OCI-LY7 (cell line): ENCODE results near the gene HMGXB4. TPM values are rescaled to one million over a fixed set of nuclear protein-coding genes. Genes with fewer than 3 reads are reported as not detected.

Source experiments
- Bru-seq: library from RNA; stranded (reverse); fragments of 400-500 nt; gene quantifications from one replicate; lab custom pipeline; 2021; lab: Mats Ljungman, UMichigan
- BruChase-seq, 2 experiments: library from RNA; stranded (reverse); fragments of 400-500 nt; gene quantifications; one replicate each; lab custom pipeline; 2021; lab: Mats Ljungman, UMichigan
- BruUV-seq: library from RNA; stranded (reverse); fragments of 400-500 nt; replicated peaks from 2 replicates; lab custom pipeline; 2021; lab: Mats Ljungman, UMichigan
- CTCF ChIA-PET: fragments of 300-600 bp; sonication (Branson Sonifier 250); formaldehyde crosslinking; loops from one replicate; lab custom pipeline; 2022; ENCODE audit warnings: antibody characterized with exemption; ENCODE audit not compliant: unreplicated experiment; lab: Charles Lee
- POLR2A ChIA-PET: fragments of 300-600 bp; sonication (Branson Sonifier 250); formaldehyde crosslinking; loops from one replicate; lab custom pipeline; 2022; ENCODE audit warnings: antibody characterized with exemption; lab: Charles Lee
- DNase-seq: peaks from one replicate; pipeline ENCODE4 v3.0.0-alpha.2; 2015; ENCODE audit warnings: low spot score
- H2AFZ ChIP-seq: fragments of 200-600 bp; sonication (generic), shearing (Covaris generic); 2 replicates; pipeline ENCODE4 v1.6.1; 2014; ENCODE audit warnings: mild to moderate bottlenecking, antibody characterized with exemption, low read length, moderate library complexity
- H3K27ac ChIP-seq: fragments of 200-600 bp; sonication (generic); 2 replicates; pipeline ENCODE4 v1.5.1; 2014; ENCODE audit warnings: mixed run types, low read depth, mild to moderate bottlenecking, moderate library complexity, low read length, inconsistent platforms; ENCODE audit not compliant: poor library complexity, severe bottlenecking
- H3K36me3 ChIP-seq: fragments of 200-600 bp; sonication (generic); 2 replicates; pipeline ENCODE4 v1.6.1; 2014; ENCODE audit warnings: mild to moderate bottlenecking, antibody characterized with exemption, low read length, moderate library complexity, mixed read lengths; ENCODE audit not compliant: insufficient read depth
- H3K4me1 ChIP-seq: fragments of 200-600 bp; sonication (generic); 2 replicates; pipeline ENCODE4 v1.5.1; 2014; ENCODE audit warnings: mild to moderate bottlenecking, low read length; ENCODE audit not compliant: insufficient read depth, poor library complexity, severe bottlenecking
- H3K4me2 ChIP-seq: fragments of 200-600 bp; sonication (generic); 2 replicates; pipeline ENCODE4 v1.6.1; 2014; ENCODE audit warnings: mild to moderate bottlenecking, low read length
- H3K4me3 ChIP-seq: fragments of 200-600 bp; sonication (generic); 2 replicates; pipeline ENCODE4 v1.5.1; 2014; ENCODE audit warnings: mild to moderate bottlenecking, low read depth, low read length; ENCODE audit not compliant: poor library complexity, severe bottlenecking
- H3K79me2 ChIP-seq: fragments of 200-600 bp; sonication (generic); 2 replicates; pipeline ENCODE4 v1.6.1; 2016; ENCODE audit warnings: low read depth, mild to moderate bottlenecking, low read length, moderate library complexity, mixed read lengths; ENCODE audit not compliant: insufficient read depth
- H3K9me2 ChIP-seq: fragments of 200-600 bp; sonication (generic); 2 replicates; pipeline ENCODE4 v1.6.1; 2016; ENCODE audit warnings: mild to moderate bottlenecking, low read length, mixed read lengths; ENCODE audit not compliant: insufficient read depth
- H3K9me3 ChIP-seq: fragments of 200-600 bp; sonication (generic); 2 replicates; pipeline ENCODE4 v1.6.1; 2014; ENCODE audit warnings: mild to moderate bottlenecking, mixed run types, low read length, mixed read lengths
- H4K20me1 ChIP-seq: fragments of 200-600 bp; sonication (generic); 2 replicates; pipeline ENCODE4 v1.6.1; 2014; ENCODE audit warnings: mild to moderate bottlenecking, antibody characterized with exemption, low read length, moderate library complexity, mixed read lengths; ENCODE audit not compliant: insufficient read depth
- EZH2phosphoT487 ChIP-seq: fragments of 200-600 bp; sonication (generic); IDR thresholded peaks from 2 replicates; pipeline ENCODE4 v1.6.1; 2018; ENCODE audit warnings: low read depth, borderline replicate concordance, mild to moderate bottlenecking, mixed run types, antibody characterized with exemption, low read length, moderate library complexity, mixed read lengths
- intact Hi-C: fragments of 100-400 bp; cut with micrococcal nuclease; formaldehyde crosslinking; loops from one replicate; pipeline ENCODE4 v1.10.0; 2022; ENCODE audit not compliant: unreplicated experiment
- long read RNA-seq: library from polyadenylated mRNA; stranded (forward); transcript quantifications from one replicate; pipeline ENCODE4 v2.0.0, GENCODE V29; 2022
- total RNA-seq, 2 experiments: library from RNA; depleted of rRNA in 1 of 2; stranded (reverse); fragments of >200 nt in 1 of 2; shearing (Covaris generic) in 1 of 2; gene quantifications; 2 replicates each; pipeline ENCODE4 v1.2.3, GENCODE V29; 2014 to 2022
- TF ChIP-seq, protein P1 (sequence below): fragments of 200-600 bp; sonication (generic); conservative IDR thresholded peaks from 2 replicates; pipeline ENCODE4 v1.5.1; 2014; ENCODE audit warnings: mild to moderate bottlenecking, antibody characterized with exemption, low read length, moderate library complexity, mixed read lengths

HMGXB4 gene, protein sequence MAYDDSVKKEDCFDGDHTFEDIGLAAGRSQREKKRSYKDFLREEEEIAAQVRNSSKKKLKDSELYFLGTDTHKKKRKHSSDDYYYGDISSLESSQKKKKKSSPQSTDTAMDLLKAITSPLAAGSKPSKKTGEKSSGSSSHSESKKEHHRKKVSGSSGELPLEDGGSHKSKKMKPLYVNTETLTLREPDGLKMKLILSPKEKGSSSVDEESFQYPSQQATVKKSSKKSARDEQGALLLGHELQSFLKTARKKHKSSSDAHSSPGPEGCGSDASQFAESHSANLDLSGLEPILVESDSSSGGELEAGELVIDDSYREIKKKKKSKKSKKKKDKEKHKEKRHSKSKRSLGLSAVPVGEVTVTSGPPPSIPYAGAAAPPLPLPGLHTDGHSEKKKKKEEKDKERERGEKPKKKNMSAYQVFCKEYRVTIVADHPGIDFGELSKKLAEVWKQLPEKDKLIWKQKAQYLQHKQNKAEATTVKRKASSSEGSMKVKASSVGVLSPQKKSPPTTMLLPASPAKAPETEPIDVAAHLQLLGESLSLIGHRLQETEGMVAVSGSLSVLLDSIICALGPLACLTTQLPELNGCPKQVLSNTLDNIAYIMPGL
- 25.0 and 25.2 TPM in 2 replicates for total RNA-seq (2014; rRNA removed; shearing (Covaris generic))
- 46.9 and 50.2 TPM in 2 replicates for total RNA-seq (2022)
- percentile 92 among the genes with signal in this experiment for Bru-seq, nascent RNA
- BruChase-seq, experiment 1, labeled RNA remaining after a 6-hour chase, result percentile 84 among the genes with signal in this experiment
- percentile 92 among the genes with signal in this experiment for BruChase-seq, experiment 2, labeled RNA remaining after a 2-hour chase
- long read RNA-seq, full-length matches to known transcripts, result 3 of 29 reads
- long read RNA-seq, partial matches to known transcripts, result 13 of 29 reads
- long read RNA-seq, other reads (novel, unspliced or antisense), result 13 of 29 reads

DNA sequence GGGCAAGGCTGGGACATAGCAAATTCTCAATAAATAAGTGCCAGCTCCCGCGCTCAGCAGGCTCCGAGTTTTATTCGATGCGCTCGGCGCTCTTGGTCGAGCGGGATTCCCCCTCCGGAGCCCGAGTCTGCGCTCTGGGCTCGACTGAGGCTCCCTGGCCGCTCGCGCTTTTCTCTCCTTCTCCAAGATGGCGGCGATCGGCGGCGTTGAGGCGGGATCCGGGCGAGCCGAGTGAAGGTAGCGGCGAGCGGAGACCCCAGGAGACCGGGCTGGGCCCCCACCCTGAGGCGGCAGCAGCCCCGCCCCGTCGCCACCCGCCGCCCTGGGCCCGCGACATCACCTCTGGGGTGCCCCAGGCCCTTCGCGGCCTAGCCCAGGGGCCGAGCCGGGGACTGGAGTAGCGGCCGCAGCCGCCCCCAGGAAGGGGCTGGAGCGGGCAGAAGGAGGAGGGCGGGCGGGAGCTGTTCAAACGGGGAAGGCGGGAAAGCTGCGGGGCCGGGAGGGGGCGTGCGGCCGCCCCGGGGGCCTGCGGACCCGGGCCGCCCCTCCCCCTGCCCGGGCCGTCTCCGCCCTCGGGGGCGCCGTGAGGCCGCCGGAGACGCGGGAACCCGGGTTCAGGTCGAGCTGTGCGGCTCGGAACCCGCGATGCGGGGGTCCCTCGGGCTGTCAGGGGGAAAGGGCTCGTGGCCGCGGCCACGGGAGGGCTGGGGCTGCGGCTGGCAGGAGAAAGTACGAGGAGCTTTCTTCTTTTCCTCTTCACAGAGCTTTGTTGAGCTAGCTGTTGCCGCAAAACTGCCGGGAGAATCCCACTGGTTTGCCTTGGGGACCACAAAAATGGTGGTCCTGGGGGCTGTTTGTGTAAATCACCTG is at the start of gene HMGXB4:
Gene HMGXB4, plus strand, starts transcription at position 173 of the 870 bp plus-strand sequence. CDS start 4,898 bp downstream, outside the sequence.
- Histone ChIP-seq H3K4me2 (peak within 1 kb of the TSS; percentile 89), H2AFZ (peak within 1 kb of the TSS; percentile 99), H3K9me3 (no peaks in the 10 kb centered on the region), H3K4me1 (peaks cover 19% of the 10 kb centered on the region), H3K9me2 (no peaks in the 10 kb centered on the region), H3K36me3 (peaks cover 33% of the 10 kb centered on the region), H3K4me3 (peak within 1 kb of the TSS; percentile 87), H3K27ac (peak within 1 kb of the TSS; percentile 73), H3K79me2 (peaks cover 41% of the 10 kb centered on the region), H4K20me1 (no peaks in the 10 kb centered on the region)
- BruUV-seq, result no TSS peak
- ChIA-PET CTCF (no interaction called here), POLR2A (interaction anchor here (0.5 to 1.8 kb wide), 7 partner anchors 18 to 1442 kb away, joined by 3 to 7 read pairs (median 3); partner anchors contain the start of gene TOM1)
- DNase-seq, result peak; percentile 96
- intact Hi-C loops, result loop anchor here (5.0 kb wide), 1 partner anchor 75 kb away; no protein-coding TSS in a partner anchor
- TF ChIP-seq, protein P1, sequence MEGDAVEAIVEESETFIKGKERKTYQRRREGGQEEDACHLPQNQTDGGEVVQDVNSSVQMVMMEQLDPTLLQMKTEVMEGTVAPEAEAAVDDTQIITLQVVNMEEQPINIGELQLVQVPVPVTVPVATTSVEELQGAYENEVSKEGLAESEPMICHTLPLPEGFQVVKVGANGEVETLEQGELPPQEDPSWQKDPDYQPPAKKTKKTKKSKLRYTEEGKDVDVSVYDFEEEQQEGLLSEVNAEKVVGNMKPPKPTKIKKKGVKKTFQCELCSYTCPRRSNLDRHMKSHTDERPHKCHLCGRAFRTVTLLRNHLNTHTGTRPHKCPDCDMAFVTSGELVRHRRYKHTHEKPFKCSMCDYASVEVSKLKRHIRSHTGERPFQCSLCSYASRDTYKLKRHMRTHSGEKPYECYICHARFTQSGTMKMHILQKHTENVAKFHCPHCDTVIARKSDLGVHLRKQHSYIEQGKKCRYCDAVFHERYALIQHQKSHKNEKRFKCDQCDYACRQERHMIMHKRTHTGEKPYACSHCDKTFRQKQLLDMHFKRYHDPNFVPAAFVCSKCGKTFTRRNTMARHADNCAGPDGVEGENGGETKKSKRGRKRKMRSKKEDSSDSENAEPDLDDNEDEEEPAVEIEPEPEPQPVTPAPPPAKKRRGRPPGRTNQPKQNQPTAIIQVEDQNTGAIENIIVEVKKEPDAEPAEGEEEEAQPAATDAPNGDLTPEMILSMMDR, result peak; percentile 68
- TF ChIP-seq EZH2phosphoT487, result no peak

DNA sequence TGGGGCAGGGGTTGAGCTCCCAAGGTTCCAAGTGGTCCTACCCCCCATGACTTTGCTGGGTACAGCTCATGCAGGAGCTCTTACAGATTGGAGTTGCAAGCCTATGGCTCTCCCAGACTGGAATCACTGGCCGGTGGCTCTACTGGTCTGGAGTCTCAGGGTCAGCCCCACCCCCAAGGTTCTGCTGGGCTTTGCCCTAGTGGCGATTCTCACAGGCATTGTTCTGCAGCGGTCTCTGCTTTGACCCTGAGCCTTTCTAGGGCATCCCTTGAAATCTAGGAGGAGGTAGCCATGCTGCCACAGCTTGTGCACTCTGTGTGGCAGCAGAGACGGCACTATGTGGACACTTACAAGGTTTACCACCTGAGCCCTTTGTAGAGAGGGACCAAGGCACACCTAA is 49.3 kb upstream of the HMGXB4 start:
- no peak overlapping the region for H3K4me3 ChIP-seq
- no peak overlapping the region for H3K27ac ChIP-seq

More for the DNA sequence above, 49.3 kb upstream of the HMGXB4 start:
- no peaks in the 10 kb centered on the region for H3K9me2 ChIP-seq
- ChIA-PET POLR2A (no interaction called here), CTCF (no interaction called here)
- no peak overlapping the region for H2AFZ ChIP-seq
- H3K36me3 ChIP-seq, result no peaks in the 10 kb centered on the region
- no TSS peak for BruUV-seq
- H3K4me1 ChIP-seq, result no peaks in the 10 kb centered on the region
- TF ChIP-seq, protein P1, result no peak
- no peak for TF ChIP-seq EZH2phosphoT487
- intact Hi-C loops, result no loop called here
- no peak overlapping the region for H3K4me2 ChIP-seq
- H3K79me2 ChIP-seq, result no peaks in the 10 kb centered on the region
- no peaks in the 10 kb centered on the region for H3K9me3 ChIP-seq
- no peaks in the 10 kb centered on the region for H4K20me1 ChIP-seq
- DNase-seq, result no peak
